SU-DHL-6 (cell line): ENCODE data around the gene TBC1D21.

Experiments
- CTCF ChIP-seq: fragments of 200-600 bp; sonication (generic); IDR thresholded peaks from one replicate; pipeline ENCODE4 v1.5.1; 2017; ENCODE audit warnings: antibody characterized with exemption, mild to moderate bottlenecking, low read length, moderate library complexity; ENCODE audit not compliant: insufficient read depth, poor library complexity, severe bottlenecking
- EZH2phosphoT487 ChIP-seq: fragments of 200-600 bp; sonication (generic), shearing (Covaris generic); conservative IDR thresholded peaks from 2 replicates; pipeline ENCODE4 v1.6.1; 2018; ENCODE audit warnings: mild to moderate bottlenecking, antibody characterized with exemption, low read length, moderate library complexity, mixed read lengths

- TF ChIP-seq CTCF (no peak), EZH2phosphoT487 (no peak)
Observed at GRCh38 chr15:73873456-73873855, at the start of gene TBC1D21.
